ENCODE data around the gene FBXL2. TPM values are rescaled to one million over a fixed set of nuclear protein-coding genes. Genes with fewer than 3 reads are reported as not detected.
A peak's percentile ranks its signal among the peaks of the same experiment; 100 is the strongest.

FBXL2 gene, protein sequence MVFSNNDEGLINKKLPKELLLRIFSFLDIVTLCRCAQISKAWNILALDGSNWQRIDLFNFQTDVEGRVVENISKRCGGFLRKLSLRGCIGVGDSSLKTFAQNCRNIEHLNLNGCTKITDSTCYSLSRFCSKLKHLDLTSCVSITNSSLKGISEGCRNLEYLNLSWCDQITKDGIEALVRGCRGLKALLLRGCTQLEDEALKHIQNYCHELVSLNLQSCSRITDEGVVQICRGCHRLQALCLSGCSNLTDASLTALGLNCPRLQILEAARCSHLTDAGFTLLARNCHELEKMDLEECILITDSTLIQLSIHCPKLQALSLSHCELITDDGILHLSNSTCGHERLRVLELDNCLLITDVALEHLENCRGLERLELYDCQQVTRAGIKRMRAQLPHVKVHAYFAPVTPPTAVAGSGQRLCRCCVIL
- 10 to 100 TPM in 1 of 4 donors, 1 to 10 TPM in 3; 5.4 to 10.9 (median 6.9) TPM for total RNA-seq

- Histone ChIP-seq H3K36me3 (no peaks in the 10 kb centered on the region), H3K4me1 (peaks cover 6 to 21% (median 12%) of the 10 kb centered on the region in 4 donors), H3K27me3 (no peaks in the 10 kb centered on the region), H3K9me3 (no peaks in the 10 kb centered on the region), H3K27ac (replicated peaks in 1 of 4) (peak within 1 kb of the TSS; percentile 65 to 78 (median 68)), H3K4me3 (peak within 1 kb of the TSS; percentile 80 to 97 (median 86))
- no peak for DNase-seq (ENCODE audit: extremely low spot score)
- TF ChIP-seq POLR2AphosphoS5 (IDR thresholded peaks at IDR 0.05), result peak; percentile 45 to 67
- no peak for TF ChIP-seq POLR2A (IDR thresholded peaks at IDR 0.05; ENCODE audit: low read depth)
- intact Hi-C loops (cut with DNase I), result no loop called here
- WGBS, result 3% methylated on average over 20 of the region's 63 CpGs
Measured at GRCh38 chr3:33277193-33277882, at the start of gene FBXL2. FBXL2 (plus strand) TSS chr3:33277442; CDS start chr3:33277513, 71 bp downstream.

DNA sequence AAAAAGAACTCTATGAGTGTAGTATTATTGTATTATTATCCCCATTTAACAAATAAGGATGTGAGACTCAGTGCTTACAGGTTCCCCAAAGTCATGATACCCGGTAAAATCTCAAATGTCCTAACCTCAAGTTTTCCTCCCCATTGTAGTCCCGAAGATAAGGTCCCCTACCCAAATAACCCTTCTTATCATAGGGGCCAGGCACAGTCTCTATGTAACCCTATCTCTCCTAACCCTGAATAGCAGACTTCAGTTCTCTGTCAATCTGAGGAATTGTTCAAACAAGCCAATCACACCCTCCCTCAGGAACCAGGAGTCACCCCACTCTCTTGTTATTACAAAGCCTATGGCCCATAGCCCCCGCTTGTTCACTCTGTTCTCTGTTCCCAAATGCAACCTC is 48.2 kb upstream of the FBXL2 start:
- H3K4me3 ChIP-seq, result no peak overlapping the region
- no peaks in the 10 kb centered on the region for H3K4me1 ChIP-seq
- intact Hi-C loops (cut with DNase I), result no loop called here
- WGBS, result 83% methylated on average over 3 of the region's 3 CpGs
- no peak overlapping the region for H3K27ac ChIP-seq (replicated peaks in 1 of 4)
- no peaks in the 10 kb centered on the region for H3K36me3 ChIP-seq
- DNase-seq (ENCODE audit: extremely low spot score), result no peak
- no peaks in the 10 kb centered on the region for H3K9me3 ChIP-seq
- no peaks in the 10 kb centered on the region for H3K27me3 ChIP-seq
- TF ChIP-seq, protein P1, sequence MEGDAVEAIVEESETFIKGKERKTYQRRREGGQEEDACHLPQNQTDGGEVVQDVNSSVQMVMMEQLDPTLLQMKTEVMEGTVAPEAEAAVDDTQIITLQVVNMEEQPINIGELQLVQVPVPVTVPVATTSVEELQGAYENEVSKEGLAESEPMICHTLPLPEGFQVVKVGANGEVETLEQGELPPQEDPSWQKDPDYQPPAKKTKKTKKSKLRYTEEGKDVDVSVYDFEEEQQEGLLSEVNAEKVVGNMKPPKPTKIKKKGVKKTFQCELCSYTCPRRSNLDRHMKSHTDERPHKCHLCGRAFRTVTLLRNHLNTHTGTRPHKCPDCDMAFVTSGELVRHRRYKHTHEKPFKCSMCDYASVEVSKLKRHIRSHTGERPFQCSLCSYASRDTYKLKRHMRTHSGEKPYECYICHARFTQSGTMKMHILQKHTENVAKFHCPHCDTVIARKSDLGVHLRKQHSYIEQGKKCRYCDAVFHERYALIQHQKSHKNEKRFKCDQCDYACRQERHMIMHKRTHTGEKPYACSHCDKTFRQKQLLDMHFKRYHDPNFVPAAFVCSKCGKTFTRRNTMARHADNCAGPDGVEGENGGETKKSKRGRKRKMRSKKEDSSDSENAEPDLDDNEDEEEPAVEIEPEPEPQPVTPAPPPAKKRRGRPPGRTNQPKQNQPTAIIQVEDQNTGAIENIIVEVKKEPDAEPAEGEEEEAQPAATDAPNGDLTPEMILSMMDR (IDR thresholded peaks at IDR 0.05), result no peak
- TF ChIP-seq POLR2A (IDR thresholded peaks at IDR 0.05; ENCODE audit: low read depth), result no peak
- TF ChIP-seq EP300 (IDR thresholded peaks at IDR 0.05), result no peak
- no peak for TF ChIP-seq POLR2AphosphoS5 (IDR thresholded peaks at IDR 0.05)

GRCh38 chr3:33229947-33230346 is 47.3 kb upstream of the FBXL2 start:
- no peak for DNase-seq (ENCODE audit: extremely low spot score)
- TF ChIP-seq, protein P1 (IDR thresholded peaks at IDR 0.05), result no peak
- TF ChIP-seq POLR2A (IDR thresholded peaks at IDR 0.05; ENCODE audit: low read depth) (no peak), EP300 (IDR thresholded peaks at IDR 0.05) (no peak), POLR2AphosphoS5 (IDR thresholded peaks at IDR 0.05) (no peak)
- WGBS, result 46% methylated on average over 5 of the region's 5 CpGs
- no peak overlapping the region for H3K27ac ChIP-seq (replicated peaks in 1 of 4)
- intact Hi-C loops (cut with DNase I), result no loop called here
- H3K4me1 ChIP-seq, result no peaks in the 10 kb centered on the region
- H3K4me3 ChIP-seq, result no peak overlapping the region
- no peaks in the 10 kb centered on the region for H3K27me3 ChIP-seq
- H3K9me3 ChIP-seq, result no peaks in the 10 kb centered on the region
- no peaks in the 10 kb centered on the region for H3K36me3 ChIP-seq

GRCh38 chr3:33231756-33232465 is 45.3 kb upstream of the FBXL2 start:
- 65% methylated on average over 4 of the region's 5 CpGs for WGBS
- Histone ChIP-seq H3K27me3 (no peaks in the 10 kb centered on the region), H3K27ac (replicated peaks in 1 of 4) (no peak overlapping the region), H3K4me1 (no peaks in the 10 kb centered on the region), H3K4me3 (no peak overlapping the region), H3K36me3 (no peaks in the 10 kb centered on the region), H3K9me3 (no peaks in the 10 kb centered on the region)
- TF ChIP-seq, protein P1 (IDR thresholded peaks at IDR 0.05), result no peak
- TF ChIP-seq POLR2A (IDR thresholded peaks at IDR 0.05; ENCODE audit: low read depth) (no peak), POLR2AphosphoS5 (IDR thresholded peaks at IDR 0.05) (no peak), EP300 (IDR thresholded peaks at IDR 0.05) (no peak)
- intact Hi-C loops (cut with DNase I), result no loop called here
- DNase-seq (ENCODE audit: extremely low spot score), result no peak

DNA sequence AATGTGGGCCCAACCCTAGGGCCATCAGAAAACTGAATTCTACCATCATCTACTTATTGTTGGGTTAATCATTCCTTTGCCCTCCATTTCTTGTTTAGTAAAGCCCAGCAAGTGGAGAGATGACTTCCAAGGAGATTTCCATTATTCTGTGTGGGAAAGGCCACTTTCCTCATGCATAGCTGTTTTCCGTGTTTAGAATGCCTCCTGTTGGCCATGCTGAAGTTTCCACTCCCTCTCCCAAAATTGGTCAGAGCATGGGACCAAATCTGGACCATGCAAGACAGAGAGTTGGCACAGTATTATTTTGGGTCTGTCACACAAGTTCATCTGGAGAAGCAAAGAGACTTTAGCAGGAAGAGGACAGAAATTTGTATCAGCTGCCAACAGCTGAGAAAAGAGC is 43.4 kb upstream of the FBXL2 start:
- intact Hi-C loops (cut with DNase I), result no loop called here
- Histone ChIP-seq H3K36me3 (no peaks in the 10 kb centered on the region), H3K4me1 (no peaks in the 10 kb centered on the region), H3K27ac (replicated peaks in 1 of 4) (no peak overlapping the region), H3K9me3 (peaks cover 0 to 5% (median 0%) of the 10 kb centered on the region in 4 donors), H3K27me3 (no peaks in the 10 kb centered on the region), H3K4me3 (no peak overlapping the region)
- WGBS, result 100% methylated on average over 1 of the region's 1 CpG
- DNase-seq (ENCODE audit: extremely low spot score), result no peak
- TF ChIP-seq POLR2AphosphoS5 (IDR thresholded peaks at IDR 0.05) (no peak), POLR2A (IDR thresholded peaks at IDR 0.05; ENCODE audit: low read depth) (no peak), EP300 (IDR thresholded peaks at IDR 0.05) (no peak)
- TF ChIP-seq, protein P1 (IDR thresholded peaks at IDR 0.05), result no peak
